Neuronal stem cell (in vitro differentiated cells): ENCODE measurements around the gene NSMF.

Experiments used
- DNase-seq: peaks from one replicate; pipeline ENCODE4 v3.0.0-alpha.2; 2013; ENCODE audit warnings: low spot score
- H2AFZ ChIP-seq: one replicate; pipeline ENCODE4 v1.6.1; 2013; ENCODE audit warnings: mild to moderate bottlenecking, low read length, inconsistent platforms
- H2AK5ac ChIP-seq: 2 replicates; pipeline ENCODE4 v1.6.1; 2013; ENCODE audit warnings: low read depth, mild to moderate bottlenecking, inconsistent platforms, low read length, moderate library complexity, mixed read lengths
- H2BK120ac ChIP-seq: 2 replicates; pipeline ENCODE4 v1.6.1; 2013; ENCODE audit warnings: low read depth, mild to moderate bottlenecking, inconsistent platforms, low read length, moderate library complexity, mixed read lengths
- H2BK12ac ChIP-seq: one replicate; pipeline ENCODE4 v1.6.1; 2013; ENCODE audit warnings: low read length, inconsistent platforms
- H2BK15ac ChIP-seq: 2 replicates; pipeline ENCODE4 v1.6.1; 2013; ENCODE audit warnings: mild to moderate bottlenecking, low read length, inconsistent platforms, mixed read lengths
- H2BK5ac ChIP-seq: one replicate; pipeline ENCODE4 v1.6.1; 2013; ENCODE audit warnings: inconsistent platforms, mild to moderate bottlenecking, low read length, moderate library complexity
- H3K14ac ChIP-seq: one replicate; pipeline ENCODE4 v1.6.1; 2013; ENCODE audit warnings: low read length, inconsistent platforms
- H3K18ac ChIP-seq: 2 replicates; pipeline ENCODE4 v1.6.1; 2013; ENCODE audit warnings: low read length, inconsistent platforms
- H3K23ac ChIP-seq: 2 replicates; pipeline ENCODE4 v1.6.1; 2013; ENCODE audit warnings: low read depth, mild to moderate bottlenecking, mixed read lengths, low read length, inconsistent platforms; ENCODE audit not compliant: poor library complexity
- H3K27ac ChIP-seq: replicated peaks from 3 replicates; pipeline ENCODE4 v1.5.1; 2013; ENCODE audit warnings: low read length, inconsistent platforms
- H3K27me3 ChIP-seq, 3 experiments: 2 replicates each; pipeline ENCODE4 v1.6.1; 2013; ENCODE audit warnings: low read length in 3 of 3, mild to moderate bottlenecking in 2 of 3, inconsistent platforms in 1 of 3, low read depth in 1 of 3, mixed read lengths in 1 of 3, moderate library complexity in 1 of 3; ENCODE audit not compliant: control insufficient read depth in 3 of 3, insufficient read depth in 3 of 3
- H3K36me3 ChIP-seq, 2 donors: replicated peaks in 1 of 2; 2 replicates each; pipeline ENCODE4 v1.6.1; 2013; ENCODE audit warnings: low read length in 2 of 2; ENCODE audit not compliant: control insufficient read depth in 2 of 2, insufficient read depth in 2 of 2
- H3K4ac ChIP-seq: 2 replicates; pipeline ENCODE4 v1.6.1; 2013; ENCODE audit warnings: inconsistent platforms, mild to moderate bottlenecking, low read length, moderate library complexity
- H3K4me1 ChIP-seq, 2 donors: 1 replicate in 1 of 2; 2 replicates in 1 of 2; pipeline ENCODE4 v1.6.1; 2013; ENCODE audit warnings: low read length in 2 of 2, low read depth in 1 of 2; ENCODE audit not compliant: control insufficient read depth in 2 of 2, insufficient read depth in 1 of 2
- H3K4me2 ChIP-seq: one replicate; pipeline ENCODE4 v1.6.1; 2013; ENCODE audit warnings: mild to moderate bottlenecking, low read length, inconsistent platforms; ENCODE audit not compliant: insufficient read depth, poor library complexity, severe bottlenecking
- H3K4me3 ChIP-seq, 2 donors: 2 replicates each; pipeline ENCODE4 v1.5.1; 2013; ENCODE audit warnings: low read length in 2 of 2, mild to moderate bottlenecking in 2 of 2, inconsistent platforms in 1 of 2, moderate library complexity in 1 of 2
- H3K79me1 ChIP-seq: one replicate; pipeline ENCODE4 v1.6.1; 2013; ENCODE audit warnings: low read depth, mild to moderate bottlenecking, inconsistent platforms, low read length, moderate library complexity
- H3K9ac ChIP-seq: one replicate; pipeline ENCODE4 v1.6.1; 2013; ENCODE audit warnings: mild to moderate bottlenecking, low read depth, low read length, inconsistent platforms; ENCODE audit not compliant: poor library complexity
- H3K9me3 ChIP-seq, 2 donors: replicated peaks in 1 of 2; 2 replicates each; pipeline versions ENCODE3 to v1.6.1; 2013; ENCODE audit warnings: low read length in 2 of 2, mild to moderate bottlenecking in 2 of 2, inconsistent platforms in 1 of 2, low read depth in 1 of 2, mixed read lengths in 1 of 2, moderate library complexity in 1 of 2; ENCODE audit not compliant: control insufficient read depth in 2 of 2, insufficient read depth in 1 of 2
- H4K8ac ChIP-seq: one replicate; pipeline ENCODE4 v1.6.1; 2013; ENCODE audit warnings: low read depth, mild to moderate bottlenecking, inconsistent platforms, low read length, moderate library complexity
- H4K91ac ChIP-seq: one replicate; pipeline ENCODE4 v1.6.1; 2013; ENCODE audit warnings: low read length, low read depth, mild to moderate bottlenecking, inconsistent platforms; ENCODE audit not compliant: poor library complexity
- WGBS, 2 donors: extraction: QIAGEN DNeasy Blood & Tissue Kit; methylation state at CpG; one replicate each; pipeline ENCODE4 v1.1.7; 2013; ENCODE audit warnings: missing lambda C conversion rate in 2 of 2, mixed read lengths in 1 of 2; ENCODE audit not compliant: insufficient read length in 2 of 2, insufficient replicate concordance in 1 of 2; ENCODE audit errors: extremely low coverage in 2 of 2; 5-methylcytosine and 5-hydroxymethylcytosine counted together

The NSMF gene

DNA sequence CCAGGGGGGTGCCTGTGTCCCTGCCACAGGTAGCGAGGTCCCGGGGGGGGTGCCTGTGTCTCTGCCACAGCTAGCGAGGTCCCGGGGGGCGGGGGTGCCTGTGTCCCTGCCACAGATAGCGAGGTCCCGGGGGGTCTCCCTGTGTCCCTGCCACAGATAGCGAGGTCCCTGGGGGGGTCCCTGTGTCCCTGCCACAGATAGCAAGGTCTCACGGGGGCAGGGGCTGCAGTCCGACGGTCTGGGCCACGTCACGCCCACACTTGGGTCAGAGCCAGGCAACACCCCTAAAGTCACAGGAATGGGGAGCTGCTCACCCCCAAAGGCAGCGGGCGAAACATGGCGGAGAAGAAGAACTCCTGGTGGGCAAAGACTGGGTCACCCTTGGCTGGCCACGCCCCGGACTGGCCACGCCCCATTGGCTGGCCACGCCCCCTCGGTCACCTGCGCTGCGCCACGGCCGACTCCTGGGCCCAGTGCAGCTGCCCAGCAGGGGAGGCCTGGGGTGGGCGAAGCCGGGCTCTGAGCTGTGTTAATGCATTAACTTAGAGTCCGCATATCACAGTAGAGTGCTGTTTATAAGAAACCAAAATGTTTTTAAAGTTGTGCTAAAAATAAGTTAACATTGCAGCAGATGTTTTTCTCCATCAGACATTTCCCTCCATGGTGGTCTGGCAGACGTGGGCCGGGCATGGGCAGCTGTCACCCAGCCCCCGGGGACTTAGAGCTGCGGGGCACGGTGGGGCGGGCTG lies 29.0 kb downstream of the NSMF start:
- Histone ChIP-seq H3K9ac (peak overlapping the region; percentile 60), H3K23ac (peak overlapping the region; percentile 10), H2BK120ac (no peak overlapping the region), H2BK15ac (no peak overlapping the region), H3K18ac (peak overlapping the region; percentile 85), H2AFZ (no peak overlapping the region), H3K79me1 (peaks cover 4% of the 10 kb centered on the region), H2BK12ac (no peak overlapping the region), H3K27ac (no peak overlapping the region), H2BK5ac (no peak overlapping the region), H3K4me3 (no peak overlapping the region), H3K27me3 (peaks cover 0 to 5% (median 3%) of the 10 kb centered on the region in 3 experiments), H3K14ac (peak overlapping the region; percentile 38), H4K91ac (no peak overlapping the region), H2AK5ac (no peak overlapping the region), H3K36me3 (no peaks in the 10 kb centered on the region), H3K9me3 (peaks cover 0 to 1% of the 10 kb centered on the region in 2 donors), H3K4me2 (no peak overlapping the region), H3K4ac (peak overlapping the region; percentile 66), H4K8ac (no peak overlapping the region), H3K4me1 (no peaks in the 10 kb centered on the region)
- DNase-seq, result no peak
- WGBS, 2 donors, result no CpG with 5 or more reads among the region's 34 CpGs

DNA sequence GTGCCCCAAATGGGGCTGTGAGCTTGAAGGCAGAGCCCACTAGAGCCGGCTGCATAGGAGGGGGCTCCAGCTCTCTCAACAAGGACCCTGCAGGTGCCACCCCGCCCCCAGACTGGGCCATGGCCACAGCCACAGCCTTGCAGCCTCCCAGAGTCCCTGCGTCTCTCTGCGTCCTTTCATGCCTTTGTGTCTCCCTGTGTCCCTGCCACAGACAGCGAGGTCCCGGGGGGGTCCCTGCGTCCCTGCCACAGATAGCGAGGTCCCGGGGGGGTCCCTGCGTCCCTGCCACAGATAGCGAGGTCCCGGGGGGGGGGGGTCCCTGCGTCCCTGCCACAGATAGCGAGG lies 29.6 kb downstream of the NSMF start:
- WGBS, 2 donors, result no CpG with 5 or more reads among the region's 14 CpGs
- H3K4ac ChIP-seq, result no peak overlapping the region

DNA sequence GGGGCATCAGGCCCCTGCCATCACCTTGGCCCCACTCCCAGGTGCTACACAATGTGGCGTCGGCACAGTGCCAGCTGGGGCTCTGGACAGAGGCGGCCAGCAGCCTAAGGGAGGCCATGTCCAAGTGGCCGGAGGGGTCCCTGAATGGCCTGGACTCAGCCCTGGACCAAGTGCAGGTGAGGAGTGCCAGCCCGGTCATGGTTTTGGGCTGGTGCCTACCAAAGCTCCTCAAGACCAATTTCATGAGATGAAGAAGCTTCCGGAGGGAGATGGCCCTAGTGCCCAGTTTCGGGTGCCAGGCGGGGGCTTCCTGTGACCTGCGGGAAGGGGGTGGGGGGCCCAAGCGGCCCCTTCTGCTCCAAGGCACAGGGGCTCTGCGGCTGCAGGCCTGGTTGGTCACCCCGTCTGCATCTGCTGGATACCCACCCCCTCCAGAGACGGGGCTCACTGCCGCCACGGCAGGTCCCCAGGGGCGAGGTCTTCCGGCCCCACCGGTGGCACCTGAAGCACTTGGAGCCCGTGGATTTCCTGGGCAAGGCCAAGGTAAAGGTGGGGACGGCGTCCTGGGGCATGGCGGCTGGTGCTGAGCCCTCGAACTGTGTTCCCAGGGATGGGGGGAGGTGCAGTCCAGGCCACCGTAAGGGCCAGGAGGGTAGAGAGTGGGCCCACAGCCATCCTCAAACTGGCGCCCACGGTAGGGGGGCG lies 30.1 kb downstream of the NSMF start:
- Histone ChIP-seq H3K14ac (peak overlapping the region; percentile 38), H3K4me1 (peaks cover 0 to 2% of the 10 kb centered on the region in 2 donors), H3K4me2 (no peak overlapping the region), H3K79me1 (peaks cover 4% of the 10 kb centered on the region), H3K4ac (peak overlapping the region; percentile 23), H3K9ac (no peak overlapping the region), H2AK5ac (no peak overlapping the region), H3K36me3 (no peaks in the 10 kb centered on the region), H2BK15ac (peak overlapping the region; percentile 58), H3K9me3 (peaks cover 0 to 1% of the 10 kb centered on the region in 2 donors), H4K91ac (no peak overlapping the region), H4K8ac (peak overlapping the region; percentile 65), H2BK5ac (no peak overlapping the region), H3K18ac (peak overlapping the region; percentile 80), H3K4me3 (no peak overlapping the region), H2AFZ (no peak overlapping the region), H3K23ac (peak overlapping the region; percentile 31), H2BK12ac (peak overlapping the region; percentile 73), H2BK120ac (no peak overlapping the region), H3K27ac (no peak overlapping the region), H3K27me3 (peaks cover 0 to 8% (median 2%) of the 10 kb centered on the region in 3 experiments)
- no CpG with 5 or more reads among the region's 27 CpGs for WGBS, 2 donors
- no peak for DNase-seq

More for the DNA sequence above, 29.6 kb downstream of the NSMF start:
- Histone ChIP-seq H2AK5ac (no peak overlapping the region), H3K36me3 (no peaks in the 10 kb centered on the region), H2BK5ac (no peak overlapping the region), H3K27ac (no peak overlapping the region), H3K23ac (peak overlapping the region; percentile 31), H3K9me3 (peaks cover 0 to 1% of the 10 kb centered on the region in 2 donors), H3K27me3 (peaks cover 0 to 6% (median 5%) of the 10 kb centered on the region in 3 experiments), H3K4me2 (no peak overlapping the region), H2BK15ac (peak overlapping the region; percentile 58), H2AFZ (no peak overlapping the region), H4K8ac (no peak overlapping the region), H2BK12ac (peak overlapping the region; percentile 73), H4K91ac (no peak overlapping the region), H3K9ac (no peak overlapping the region), H3K18ac (peak overlapping the region; percentile 80), H3K14ac (no peak overlapping the region), H3K4me1 (peaks cover 0 to 2% of the 10 kb centered on the region in 2 donors), H3K4me3 (no peak overlapping the region), H2BK120ac (no peak overlapping the region), H3K79me1 (peaks cover 4% of the 10 kb centered on the region)
- no peak for DNase-seq

DNA sequence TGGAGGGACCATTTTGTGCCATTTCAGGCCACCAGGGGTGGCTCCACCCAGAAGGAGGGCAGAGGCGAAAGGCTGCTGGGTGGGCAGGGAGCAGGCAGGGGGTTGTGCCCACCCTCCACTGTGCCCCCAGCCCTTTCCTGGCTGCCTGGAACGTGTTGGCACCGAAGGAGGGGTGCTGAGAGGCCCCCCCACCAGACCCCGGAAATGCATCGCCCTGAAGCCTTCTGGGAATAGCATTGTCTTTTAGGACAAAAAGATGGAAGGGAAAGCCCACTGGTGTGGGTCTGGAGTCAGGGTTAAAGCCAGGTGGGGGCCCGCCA lies 30.9 kb downstream of the NSMF start:
- Histone ChIP-seq H3K36me3 (no peaks in the 10 kb centered on the region), H2AFZ (no peak overlapping the region), H3K27me3 (peaks cover 0 to 15% (median 2%) of the 10 kb centered on the region in 3 experiments), H3K14ac (no peak overlapping the region), H3K18ac (no peak overlapping the region), H2AK5ac (no peak overlapping the region), H3K27ac (no peak overlapping the region), H3K9me3 (peaks cover 0 to 1% of the 10 kb centered on the region in 2 donors), H2BK5ac (no peak overlapping the region), H3K4me3 (no peak overlapping the region), H3K23ac (no peak overlapping the region), H3K4ac (no peak overlapping the region), H2BK120ac (no peak overlapping the region), H4K8ac (no peak overlapping the region), H3K9ac (no peak overlapping the region), H3K79me1 (peaks cover 2% of the 10 kb centered on the region), H2BK12ac (no peak overlapping the region), H2BK15ac (no peak overlapping the region), H4K91ac (no peak overlapping the region), H3K4me1 (peaks cover 0 to 2% of the 10 kb centered on the region in 2 donors), H3K4me2 (no peak overlapping the region)
- WGBS, 2 donors, result no CpG with 5 or more reads among the region's 6 CpGs
- DNase-seq, result no peak
